HG02970 (cell line): ENCODE data around the gene TRIM50.
A peak's percentile ranks its signal among the peaks of the same experiment; 100 is the strongest.

Experiments used
- ATAC-seq: cut with Tn5 transposase; IDR thresholded peaks from one replicate; pipeline ENCODE4 v1.9.1; 2021; ENCODE audit warnings: mild to moderate bottlenecking, moderate library complexity, moderate number of reproducible peaks; ENCODE audit not compliant: unreplicated experiment, low FRiP score

The TRIM50 gene

DNA sequence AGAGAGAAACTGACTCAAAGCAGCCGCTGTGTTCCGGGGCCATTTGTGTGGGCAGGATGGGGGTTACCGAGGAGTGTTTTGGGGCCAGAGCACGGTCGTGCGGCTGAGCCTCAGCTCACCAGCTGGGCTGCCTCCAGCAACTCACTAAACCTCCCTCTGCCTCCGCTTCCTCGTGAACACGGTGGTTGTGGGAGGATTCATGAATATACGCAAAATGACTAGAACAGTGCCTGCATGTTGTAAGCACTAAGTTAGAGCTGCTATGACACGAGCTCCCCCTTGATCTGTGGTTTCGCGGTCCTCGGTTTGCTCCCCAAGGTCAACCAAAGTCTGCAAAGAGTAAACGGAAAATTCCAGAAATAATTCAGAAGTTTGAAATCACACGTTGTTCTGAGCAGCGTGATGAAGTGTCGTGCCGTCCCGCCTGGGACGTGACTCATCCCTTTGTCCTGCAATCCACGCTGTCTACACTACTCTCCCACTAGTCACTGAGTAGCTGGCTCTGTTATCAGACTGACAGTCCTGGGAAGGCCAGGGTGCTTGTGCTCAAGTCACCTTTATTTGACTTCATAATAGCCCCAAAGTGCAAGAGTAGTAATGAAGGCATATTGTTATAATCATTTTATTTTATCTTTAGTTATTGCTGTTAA is 61.0 kb downstream of the TRIM50 start:
- peak; percentile 50 for ATAC-seq
